GM19193 (cell line): ENCODE results near the gene LAMA1.

ENCODE experiments used
- POLR2A ChIP-seq: IDR thresholded peaks from 4 replicates; pipeline ENCODE4 v1.6.1; 2011; ENCODE audit not compliant: insufficient read depth, insufficient read length; ENCODE audit errors: extremely low read depth

Gene LAMA1

GRCh38 chr18:7082671-7083070 lies 34.9 kb downstream of the LAMA1 start:
- no peak for TF ChIP-seq POLR2A

- no peak for TF ChIP-seq POLR2A
Measured at GRCh38 chr18:7079231-7079630, 38.4 kb downstream of the LAMA1 start.

GRCh38 chr18:7072593-7072992 lies 45.0 kb downstream of the LAMA1 start:
- no peak for TF ChIP-seq POLR2A

DNA sequence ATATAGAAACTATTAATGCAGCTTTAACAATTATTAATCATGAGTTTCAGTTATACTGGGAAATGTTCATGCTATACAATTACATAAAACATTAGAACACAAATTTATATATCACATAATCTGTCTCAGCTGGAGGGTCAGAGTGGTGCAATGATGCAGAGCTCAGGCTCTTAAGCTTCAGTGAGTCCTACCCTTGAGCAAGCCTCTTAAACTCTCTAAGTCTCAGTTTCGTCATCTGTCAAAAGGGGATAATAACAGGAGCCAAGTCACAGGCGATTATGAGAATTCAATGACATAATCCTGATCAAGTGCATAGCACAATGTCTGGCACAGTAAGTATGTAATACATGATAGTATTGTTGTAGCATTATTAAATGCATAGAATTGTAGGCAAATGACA lies 46.0 kb downstream of the LAMA1 start:
- TF ChIP-seq POLR2A: no peak

GRCh38 chr18:7070466-7070865 lies 47.1 kb downstream of the LAMA1 start:
- TF ChIP-seq POLR2A: no peak

GRCh38 chr18:7068871-7069590 lies 48.6 kb downstream of the LAMA1 start:
- TF ChIP-seq POLR2A: no peak

GRCh38 chr18:7066965-7067555 lies 50.5 kb downstream of the LAMA1 start:
- TF ChIP-seq POLR2A: no peak

DNA sequence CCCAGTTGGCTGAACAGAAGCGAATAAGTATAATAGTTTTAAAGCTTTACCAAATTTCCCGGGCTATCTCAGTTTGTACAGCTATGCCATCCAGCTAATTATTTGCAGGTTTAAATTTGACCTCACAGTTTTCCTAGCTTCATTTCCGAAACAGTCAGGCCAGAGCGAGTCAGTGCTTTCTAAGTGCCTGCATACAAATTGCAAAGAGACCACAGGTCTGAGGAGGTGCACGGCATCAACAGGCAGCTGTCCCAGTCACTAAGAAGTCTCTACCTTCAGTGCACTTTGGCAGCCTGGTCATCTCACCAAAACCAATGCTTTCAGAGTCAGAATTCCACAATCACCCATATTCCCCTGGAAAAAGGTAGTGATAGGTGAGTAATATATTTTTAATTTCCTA lies 51.9 kb downstream of the LAMA1 start:
- no peak for TF ChIP-seq POLR2A

DNA sequence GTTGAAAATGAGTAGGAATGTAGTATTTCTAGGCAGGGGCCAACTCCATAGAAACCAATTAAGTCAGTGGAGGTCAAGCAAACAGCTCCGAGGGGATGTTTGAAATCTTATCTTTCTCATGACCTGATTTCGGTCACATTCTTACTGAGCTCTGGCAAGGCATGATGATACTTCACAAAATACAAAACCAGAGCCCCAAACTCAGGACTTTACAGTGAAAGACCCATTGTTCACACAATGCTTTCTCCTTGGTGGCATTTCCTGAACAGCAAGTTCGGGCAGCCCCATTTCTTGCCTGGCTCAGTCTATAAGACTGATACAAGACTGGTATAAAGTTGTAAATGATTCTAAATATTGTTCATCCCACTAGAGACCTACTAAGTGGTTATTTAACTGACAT lies 53.3 kb downstream of the LAMA1 start:
- TF ChIP-seq POLR2A: no peak

DNA sequence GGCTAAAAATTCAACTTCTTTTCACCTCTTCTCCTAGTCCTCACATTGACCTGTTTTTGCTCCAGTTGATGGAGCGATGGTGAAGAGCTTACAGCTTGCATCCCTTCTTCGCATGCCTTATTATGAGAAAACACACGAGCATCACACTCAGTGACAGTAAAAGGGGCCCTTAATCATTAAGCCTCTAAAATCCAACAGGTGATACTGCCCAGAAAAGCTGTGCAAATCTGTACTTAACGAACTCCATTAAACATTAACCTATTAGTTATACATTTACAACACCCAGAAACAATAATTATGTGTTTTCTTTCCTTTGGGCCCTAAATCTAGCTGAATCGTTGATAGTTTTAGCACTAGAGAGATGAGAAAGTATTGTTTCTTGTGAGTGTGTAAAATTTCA lies 54.8 kb downstream of the LAMA1 start:
- TF ChIP-seq POLR2A: no peak

DNA sequence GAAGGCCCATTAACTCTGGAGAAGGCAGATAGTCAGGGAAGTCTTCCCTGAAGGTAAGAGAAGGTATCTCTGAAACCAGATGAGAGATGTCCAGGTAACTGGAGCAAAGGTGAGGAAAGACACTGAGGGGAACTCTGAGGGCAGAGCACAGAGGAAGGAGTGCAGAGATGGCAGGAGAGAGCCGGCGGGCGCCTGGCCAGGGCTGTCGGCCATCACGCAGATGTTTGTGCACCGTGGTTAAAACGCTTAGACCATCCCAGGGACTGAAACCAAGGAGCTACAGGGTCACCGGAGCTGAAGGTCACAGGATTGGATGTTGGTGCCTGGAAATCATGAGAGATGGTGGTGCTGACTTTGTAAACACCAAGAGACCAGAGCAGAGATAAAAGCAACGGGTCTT lies 55.4 kb downstream of the LAMA1 start:
- TF ChIP-seq POLR2A: no peak

DNA sequence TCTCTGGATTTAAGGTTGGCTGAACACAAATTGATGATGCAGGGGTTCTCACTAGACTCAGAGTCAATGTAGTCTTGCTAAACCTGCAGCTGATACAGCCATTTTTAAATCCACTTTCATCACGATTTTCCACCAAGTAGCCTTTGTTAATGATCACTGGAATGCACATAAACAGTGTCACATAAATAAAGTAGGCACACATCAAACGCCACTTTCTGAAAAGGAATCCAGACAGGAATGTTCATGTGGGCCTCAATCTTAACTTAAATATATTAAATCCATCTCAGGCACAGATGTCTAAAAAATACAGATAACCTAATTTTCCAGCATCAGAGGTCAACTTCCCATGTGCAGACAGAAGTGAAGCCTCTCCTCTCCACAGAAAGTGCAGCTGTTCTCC lies 58.3 kb downstream of the LAMA1 start:
- TF ChIP-seq POLR2A: no peak

DNA sequence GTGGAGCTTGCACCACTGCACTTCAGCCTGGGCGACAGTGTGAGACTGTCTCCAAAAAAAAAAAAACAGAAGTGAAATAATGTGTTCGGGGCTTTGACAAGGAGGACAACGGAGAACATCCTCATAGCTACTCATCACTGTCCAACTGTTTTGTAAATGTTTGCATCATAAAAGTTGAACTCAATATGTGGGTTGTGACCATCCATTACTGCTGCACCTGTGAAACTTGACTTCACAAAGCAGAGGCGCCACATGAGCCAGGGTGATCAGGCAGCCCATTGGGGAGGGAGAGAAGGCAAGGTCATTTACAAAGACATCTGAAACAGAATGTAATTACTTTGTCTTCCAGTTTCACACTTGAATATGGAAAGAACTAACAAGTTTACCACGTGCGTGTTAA lies 61.6 kb downstream of the LAMA1 start:
- TF ChIP-seq POLR2A: no peak

DNA sequence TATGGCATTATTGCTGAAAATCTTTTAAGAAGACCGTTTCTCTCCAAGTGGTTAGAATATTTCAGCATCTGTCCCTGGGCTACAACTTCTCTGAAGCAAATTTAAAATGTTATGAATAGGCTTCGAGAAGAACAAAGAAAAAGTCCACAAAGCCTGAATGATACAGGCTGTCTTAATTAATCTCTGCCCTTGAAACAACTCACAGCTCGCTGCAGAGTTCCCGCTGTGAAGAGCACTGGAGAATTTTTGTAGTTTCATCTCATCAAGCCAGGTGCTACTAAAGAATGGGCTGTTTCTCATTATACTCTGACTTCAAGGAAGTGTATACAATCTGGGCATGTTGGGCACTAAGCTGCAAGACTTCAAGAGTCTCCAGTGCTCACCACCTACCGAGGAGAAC lies 67.6 kb downstream of the LAMA1 start:
- no peak for TF ChIP-seq POLR2A

DNA sequence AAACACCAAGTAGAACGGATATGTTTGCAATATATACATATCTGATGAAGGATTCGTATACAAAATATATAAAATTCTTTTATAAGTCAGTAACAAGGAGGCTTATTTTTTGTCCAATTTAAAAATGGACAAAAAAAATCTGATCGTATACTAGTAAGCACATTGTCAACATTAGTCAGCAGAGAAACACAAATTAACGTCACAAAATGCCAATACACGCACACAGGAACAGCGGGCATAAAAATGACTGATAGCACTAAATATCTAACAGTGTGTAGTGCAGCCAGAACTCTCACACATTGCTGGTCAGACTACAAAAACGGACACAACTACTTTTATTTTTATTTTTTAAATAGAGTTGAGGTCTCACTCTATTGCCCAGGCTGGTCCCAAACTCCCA lies 69.5 kb downstream of the LAMA1 start:
- no peak for TF ChIP-seq POLR2A

- TF ChIP-seq POLR2A: no peak
Measured at GRCh38 chr18:7047336-7047735, 70.3 kb downstream of the LAMA1 start.
